Fibroblast of skin of scalp (primary cell): ENCODE results near the gene UQCR11. TPM values are rescaled to one million over a fixed set of nuclear protein-coding genes. Genes with fewer than 3 reads are reported as not detected.
"Not testable (repeated sequence)": the region's sequence is repeated elsewhere in the genome, so short reads cannot be mapped to it uniquely, and the experiment has no call there.

ENCODE experiments used
- DNase-seq: peaks from one replicate; pipeline ENCODE4 v3.0.0-alpha.2; 2013
- polyA plus RNA-seq, 2 experiments: library from polyadenylated mRNA; unstranded; fragments of 120-200 nt; gene quantifications; one replicate each; pipeline ENCODE4 v1.2.1, GENCODE V29; 2013; ENCODE audit not compliant: insufficient read length in 2 of 2

Gene UQCR11
- polyA plus RNA-seq (2013, experiment 1 of 2; ENCODE audit: insufficient read length), result 138 TPM
- polyA plus RNA-seq (2013, experiment 2 of 2; ENCODE audit: insufficient read length), result 122 TPM

DNA sequence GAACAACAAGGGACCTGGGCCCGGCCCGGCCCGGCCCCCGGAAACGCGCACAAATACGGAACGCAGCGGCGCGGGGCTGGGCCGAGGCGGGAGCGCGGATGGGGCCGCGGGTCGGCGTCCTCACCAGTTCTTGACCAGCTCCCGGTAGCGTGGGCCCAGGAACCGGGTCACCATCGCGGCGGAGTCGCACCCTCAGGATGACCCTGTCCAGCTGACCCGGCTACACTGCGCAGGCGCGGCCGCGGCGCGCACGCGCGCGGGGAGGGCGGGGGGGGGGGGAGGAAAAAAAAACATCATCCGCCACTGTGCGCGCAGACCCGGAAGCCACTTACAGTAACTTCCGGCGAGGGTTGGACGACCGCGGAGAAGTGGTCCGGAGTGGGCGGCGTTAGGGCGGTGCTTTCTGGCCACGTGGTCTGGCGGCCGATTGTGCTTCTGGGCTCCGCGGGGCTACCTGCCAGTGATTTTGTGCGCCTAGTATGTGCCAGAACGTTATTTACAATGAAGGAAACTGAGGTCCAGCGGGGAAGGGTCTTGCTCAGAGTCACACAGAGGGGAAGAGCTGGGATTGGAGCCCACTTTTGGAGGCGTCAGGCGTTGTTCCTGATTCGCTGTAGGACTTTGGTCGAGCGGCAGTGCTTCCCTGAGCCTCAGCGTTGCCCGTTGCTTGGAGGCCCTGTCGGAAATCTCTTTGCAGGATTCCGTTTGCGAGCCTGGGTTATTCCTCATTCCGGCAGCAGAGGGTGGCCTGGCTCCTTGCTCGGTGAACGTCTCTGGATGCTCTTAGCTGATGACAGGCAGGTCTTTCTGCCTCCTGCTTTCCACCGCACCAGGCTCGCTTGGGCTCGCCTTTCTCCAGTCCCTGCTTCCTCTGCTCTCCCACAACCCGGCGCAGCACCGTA, at the start of gene UQCR11:
Gene UQCR11, minus strand, starts transcription at position 227 of the 902 bp plus-strand sequence. Its CDS starts 53 bp downstream, at position 174.
- DNase-seq, result peak; percentile 96

DNA sequence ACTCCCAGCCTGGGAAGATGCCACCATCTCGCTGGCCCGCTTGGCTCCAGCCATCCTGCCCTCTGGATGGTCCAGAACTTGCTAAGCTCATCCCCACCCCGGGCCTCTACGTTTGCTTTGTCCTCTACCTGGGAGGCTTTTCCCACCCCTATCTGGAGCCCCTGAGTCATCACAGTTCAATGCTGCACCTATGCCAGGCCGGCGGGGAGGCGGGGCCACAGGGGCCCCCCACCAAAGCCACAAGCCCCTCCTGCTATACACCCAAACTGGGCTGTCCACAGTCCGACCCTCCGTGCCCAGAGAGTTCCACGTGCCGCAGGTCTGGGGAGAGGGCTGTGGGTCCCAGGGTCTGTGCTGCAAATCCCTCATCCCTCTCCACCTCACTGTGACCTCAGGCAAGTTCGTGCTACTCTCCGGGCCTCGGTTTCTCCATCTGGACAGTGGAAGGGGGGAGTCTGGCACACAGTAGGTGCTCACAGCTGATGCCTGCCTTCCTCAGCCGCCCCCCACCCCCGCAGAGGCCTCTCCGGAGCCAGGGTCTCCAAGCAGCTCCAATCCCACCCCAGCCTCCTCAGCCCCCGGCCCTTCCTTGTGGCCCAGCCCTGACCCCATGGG, 49.0 kb upstream of the UQCR11 start:
- no peak for DNase-seq

DNA sequence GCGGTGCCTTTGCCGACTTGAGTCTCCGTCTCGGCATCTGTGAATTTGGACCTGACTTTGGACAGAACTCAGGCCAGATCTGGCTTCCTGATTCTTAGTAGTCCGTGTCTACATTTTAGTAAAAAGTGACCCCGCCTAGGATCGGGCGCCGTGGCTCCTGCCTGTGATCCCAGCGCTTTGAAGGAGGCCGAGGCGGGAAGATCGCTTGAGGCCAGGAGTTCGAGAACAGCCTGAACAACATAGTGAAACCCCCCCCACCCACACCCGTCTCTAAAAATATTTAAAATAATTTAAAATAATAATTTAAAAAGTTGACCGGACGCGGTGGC, 48.0 kb upstream of the UQCR11 start:
- DNase-seq, result no peak

DNA sequence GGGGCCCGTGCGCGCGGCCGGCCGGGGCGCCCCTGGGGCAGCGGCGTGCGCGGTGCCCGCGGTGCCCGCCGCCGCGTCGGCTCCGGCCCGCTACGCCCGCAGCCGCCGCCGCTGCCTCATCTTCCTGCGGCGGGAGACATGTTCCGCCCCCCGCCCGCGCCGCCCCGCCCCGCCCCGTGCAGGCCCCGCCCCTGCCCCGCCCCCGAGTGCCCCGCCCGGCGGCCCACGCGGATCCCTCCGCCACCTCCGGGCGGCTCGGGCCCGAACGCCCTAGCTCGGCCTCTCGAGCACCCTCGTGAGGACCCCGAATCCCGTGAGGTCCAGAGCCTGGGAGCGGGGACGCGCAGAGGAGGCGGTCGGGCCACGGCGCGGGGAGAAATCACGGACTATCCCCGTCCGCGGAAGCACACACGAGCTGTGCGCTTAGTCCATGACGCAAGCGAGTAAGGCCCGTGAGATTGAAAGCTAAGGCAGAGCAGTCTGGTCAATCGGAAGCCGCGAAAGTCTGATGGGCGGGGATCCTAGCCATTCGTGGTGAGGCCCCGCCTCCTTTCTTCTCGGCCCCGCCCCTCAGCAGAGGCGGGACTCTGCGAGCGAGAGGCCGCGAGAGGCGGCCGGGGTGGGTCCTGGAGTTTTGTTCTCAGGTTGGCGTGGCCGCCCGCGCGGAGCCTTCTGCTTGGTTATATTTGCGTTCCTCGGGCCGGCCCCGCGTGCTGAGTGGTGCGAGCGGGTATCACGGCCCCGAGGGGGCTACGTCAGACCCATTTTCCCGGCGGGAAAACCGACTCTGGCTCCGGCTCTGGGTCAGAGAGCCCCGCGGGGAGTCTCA, 47.4 kb upstream of the UQCR11 start, which contains the start of gene TCF3:
Gene TCF3, minus strand, starts transcription at position 145 of the 829 bp plus-strand sequence. CDS start 2,367 bp downstream, outside the sequence.
- peak; percentile 99 for DNase-seq

DNA sequence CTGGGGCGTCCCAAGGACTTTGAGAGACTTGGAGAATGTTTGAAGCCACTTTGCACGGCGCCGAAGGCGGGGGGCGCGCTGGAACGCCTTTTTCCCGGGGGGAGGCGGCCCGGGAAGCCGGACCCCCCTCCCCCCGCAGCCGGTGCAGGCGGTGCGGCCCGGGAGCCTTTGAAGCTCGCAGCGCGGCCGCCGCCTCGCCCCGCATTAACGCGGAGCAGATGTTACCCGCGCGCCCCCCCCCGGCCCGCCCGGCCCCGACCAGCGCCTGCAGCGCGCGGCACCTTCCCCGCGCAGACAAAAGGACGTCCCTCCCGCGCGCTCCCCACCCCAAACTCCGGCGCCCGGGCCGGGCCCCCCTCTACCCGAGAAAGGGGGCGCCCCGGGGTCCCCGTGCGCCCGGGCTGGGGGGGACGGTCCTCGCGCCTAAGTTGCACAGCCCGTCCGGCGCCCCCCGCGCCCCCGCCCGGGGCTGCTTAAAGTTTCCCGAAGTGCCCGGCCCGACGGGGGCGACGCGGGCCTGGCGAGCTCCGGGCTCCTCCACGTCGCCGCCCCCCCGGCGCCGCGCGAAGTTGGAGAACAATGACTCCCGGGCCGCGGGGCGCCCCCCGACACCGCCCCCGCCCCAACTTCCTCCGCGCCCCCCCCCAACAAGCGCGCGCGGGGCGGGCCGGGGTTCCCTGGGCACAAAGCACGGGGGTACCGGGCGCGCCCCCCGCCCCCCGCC, 46.5 kb upstream of the UQCR11 start:
- DNase-seq, result peak; percentile 36

DNA sequence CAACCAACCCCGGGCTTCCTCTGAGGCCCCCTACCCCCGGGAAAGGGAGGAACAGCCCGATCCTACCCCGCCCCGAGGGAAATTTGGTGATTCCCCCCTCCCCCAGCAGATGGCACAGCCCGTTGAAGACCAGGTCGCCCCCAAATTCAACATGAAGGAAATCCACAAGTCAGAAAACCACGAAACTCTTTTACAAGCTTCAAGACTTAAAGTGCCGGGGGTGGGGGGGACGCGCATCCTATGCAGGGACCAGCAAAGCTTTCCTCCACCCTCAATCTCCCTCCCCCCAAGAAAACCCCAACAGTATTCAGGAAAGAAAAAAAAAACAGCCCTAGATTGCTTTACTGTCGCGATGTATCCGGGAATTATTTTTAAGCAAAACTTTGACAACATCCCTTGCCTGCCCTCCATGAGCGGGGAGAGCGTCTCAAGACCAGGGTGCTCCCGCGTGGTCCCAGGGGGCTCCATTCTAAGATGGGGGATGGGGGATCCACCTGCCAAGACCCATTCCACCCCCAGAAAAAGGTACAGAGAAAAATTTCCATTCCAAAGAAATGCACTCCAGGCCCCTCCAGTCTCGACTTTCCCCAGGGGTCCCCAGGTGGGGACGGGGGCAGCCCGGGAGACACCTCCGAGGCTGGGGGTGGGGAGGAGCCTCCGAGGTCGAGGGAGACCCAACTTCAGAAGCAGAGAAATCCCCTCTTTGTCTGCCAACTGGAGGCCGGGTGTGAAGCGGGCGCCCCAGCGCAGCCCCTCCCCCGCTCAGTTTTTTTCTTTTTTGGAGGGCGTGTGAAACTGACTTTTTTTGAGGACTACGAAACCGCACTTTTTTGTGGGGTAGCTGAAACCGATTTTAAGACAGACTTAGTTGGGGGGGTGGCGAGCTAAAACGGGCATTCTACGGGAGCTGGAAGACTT, 45.6 kb upstream of the UQCR11 start:
- peak; percentile 22 for DNase-seq

DNA sequence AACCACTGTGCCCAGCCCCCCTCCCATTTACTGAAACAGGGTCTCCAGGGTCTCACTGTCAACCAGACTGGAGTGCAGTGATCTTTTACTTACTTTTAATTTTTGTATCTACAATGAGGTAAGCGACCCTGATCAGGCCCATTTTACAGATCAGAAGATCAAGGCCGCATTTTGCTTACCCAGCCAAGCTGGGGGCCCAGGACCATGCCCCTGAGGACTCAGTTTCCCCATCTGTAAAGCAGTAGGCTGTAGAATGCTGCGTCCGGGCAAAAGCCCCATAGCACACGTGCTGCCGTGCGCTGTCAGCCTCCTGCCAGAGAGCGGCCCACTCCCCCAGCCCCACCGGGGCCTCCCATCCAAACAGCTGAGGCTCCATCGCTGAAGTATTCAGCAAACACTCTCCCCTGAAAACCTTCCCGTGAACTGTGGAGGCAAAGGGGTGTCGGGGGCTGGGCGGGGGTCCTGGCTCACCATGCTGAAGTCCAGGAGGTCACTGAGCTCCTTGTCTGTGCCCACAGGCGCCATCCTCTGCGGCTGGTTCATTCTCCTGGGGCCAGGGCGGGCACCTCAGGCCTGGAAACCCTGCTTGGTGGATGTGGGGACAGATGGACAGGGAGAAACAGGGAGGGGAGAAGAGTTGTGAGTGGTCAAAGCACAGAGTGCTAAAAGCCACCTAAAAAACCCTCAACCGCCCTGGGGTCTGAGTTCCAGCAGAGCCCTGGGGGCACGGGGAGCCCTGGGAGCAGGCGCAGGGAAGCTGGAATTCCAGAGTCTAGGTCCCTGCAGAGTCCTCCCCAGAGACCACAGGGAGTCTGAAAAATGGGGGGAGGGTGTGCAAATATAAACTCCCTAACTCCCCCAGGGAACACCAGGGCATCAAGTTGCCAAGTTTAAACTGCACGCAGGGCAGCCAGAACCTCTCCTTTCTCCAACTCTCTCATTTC, 44.7 kb upstream of the UQCR11 start:
- peak; percentile 75 for DNase-seq

DNA sequence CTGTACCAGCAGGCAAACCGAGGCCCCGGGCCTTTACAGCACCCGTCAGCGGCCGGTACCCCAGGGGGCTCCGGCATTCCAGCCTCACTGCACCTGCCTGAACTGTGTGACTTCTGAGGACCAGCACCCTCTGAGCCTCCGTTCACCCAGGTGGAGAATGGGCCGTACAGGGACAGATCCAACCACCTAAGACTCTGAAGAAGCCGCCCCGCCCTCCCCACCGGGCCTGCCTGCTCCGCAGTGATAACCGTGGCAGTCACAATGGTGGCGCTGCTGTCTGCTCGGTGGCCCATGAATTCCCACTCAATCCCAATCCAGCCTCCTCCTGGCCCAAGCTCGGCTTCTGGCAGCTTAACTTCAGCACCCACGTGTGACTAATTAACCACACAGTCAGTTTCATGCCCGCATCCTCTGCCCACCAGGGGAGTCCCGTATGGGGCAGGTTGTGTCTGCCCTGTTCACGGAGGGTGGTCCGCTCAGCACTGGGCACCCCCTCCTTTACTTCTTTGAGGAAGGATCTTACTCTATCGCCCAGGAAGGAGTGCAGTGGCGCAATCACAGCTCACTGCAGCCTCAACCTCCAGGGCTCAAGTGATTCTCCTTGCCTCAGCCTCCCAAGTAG, 43.8 kb upstream of the UQCR11 start:
- no peak for DNase-seq

DNA sequence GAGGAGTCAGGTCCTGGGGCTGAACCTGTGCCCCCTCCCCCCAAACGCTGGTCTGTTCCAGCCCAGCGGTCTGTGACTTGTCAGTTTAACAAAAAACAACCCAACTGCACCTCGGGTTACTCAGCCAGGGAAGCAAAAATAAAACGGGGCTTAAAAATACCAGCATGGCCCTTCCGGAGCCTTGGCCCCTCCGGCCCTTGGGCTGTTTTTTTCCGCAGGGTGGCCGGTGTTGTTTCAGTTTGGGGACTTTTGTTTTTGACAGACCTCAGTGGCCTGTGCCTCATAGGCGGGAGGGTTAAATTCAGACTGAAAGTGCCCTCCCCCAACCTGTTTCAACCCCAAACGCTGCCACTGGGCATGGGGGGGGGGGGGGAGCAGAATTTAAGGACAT, 43.2 kb upstream of the UQCR11 start:
- no peak for DNase-seq

DNA sequence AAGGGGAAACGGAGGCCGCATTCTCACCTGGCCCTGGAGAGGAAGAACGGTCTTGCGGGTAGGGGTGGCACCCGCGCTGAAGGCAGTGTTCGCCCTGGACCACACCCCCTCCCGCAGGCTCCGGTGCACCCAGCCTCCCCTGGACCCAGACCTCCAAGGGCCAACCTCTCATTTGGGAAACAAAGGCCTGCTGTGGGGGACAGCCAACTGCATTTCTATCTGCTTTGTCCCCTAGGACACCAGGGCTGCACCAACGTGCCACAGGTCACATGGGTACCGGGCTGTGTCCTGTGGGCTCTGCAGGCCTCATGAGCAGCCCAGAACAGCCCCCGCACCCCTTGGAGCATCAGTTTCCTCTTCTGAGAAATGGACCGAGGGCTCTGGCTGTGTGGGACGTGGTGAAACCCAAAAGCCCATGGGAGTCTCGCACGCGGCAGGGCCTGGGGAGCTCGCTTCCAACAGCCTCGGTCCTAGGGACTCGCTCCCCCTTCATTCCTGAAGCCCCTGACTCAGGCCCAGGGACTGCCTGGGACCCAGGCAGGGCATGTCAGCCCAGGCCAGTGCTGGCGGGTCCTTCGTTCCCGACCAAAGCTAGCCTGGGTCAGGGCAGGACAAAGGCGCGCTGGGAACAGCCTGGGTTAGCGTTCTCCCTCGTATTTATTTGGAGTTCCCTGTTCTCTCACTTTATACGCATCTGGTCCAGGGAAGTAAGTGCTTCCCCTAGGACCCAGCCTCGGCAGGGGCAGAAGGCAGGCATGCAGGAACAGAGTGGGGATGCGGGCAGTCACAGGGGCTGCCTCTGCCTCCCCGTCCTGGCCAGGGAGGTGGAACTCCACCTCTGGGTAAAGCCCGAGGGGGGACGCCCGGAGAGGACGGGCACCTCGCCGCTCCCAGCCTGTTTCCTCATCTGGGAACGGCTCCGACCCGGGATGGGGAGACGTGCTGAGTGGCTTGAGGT, 42.5 kb upstream of the UQCR11 start:
- no peak for DNase-seq

DNA sequence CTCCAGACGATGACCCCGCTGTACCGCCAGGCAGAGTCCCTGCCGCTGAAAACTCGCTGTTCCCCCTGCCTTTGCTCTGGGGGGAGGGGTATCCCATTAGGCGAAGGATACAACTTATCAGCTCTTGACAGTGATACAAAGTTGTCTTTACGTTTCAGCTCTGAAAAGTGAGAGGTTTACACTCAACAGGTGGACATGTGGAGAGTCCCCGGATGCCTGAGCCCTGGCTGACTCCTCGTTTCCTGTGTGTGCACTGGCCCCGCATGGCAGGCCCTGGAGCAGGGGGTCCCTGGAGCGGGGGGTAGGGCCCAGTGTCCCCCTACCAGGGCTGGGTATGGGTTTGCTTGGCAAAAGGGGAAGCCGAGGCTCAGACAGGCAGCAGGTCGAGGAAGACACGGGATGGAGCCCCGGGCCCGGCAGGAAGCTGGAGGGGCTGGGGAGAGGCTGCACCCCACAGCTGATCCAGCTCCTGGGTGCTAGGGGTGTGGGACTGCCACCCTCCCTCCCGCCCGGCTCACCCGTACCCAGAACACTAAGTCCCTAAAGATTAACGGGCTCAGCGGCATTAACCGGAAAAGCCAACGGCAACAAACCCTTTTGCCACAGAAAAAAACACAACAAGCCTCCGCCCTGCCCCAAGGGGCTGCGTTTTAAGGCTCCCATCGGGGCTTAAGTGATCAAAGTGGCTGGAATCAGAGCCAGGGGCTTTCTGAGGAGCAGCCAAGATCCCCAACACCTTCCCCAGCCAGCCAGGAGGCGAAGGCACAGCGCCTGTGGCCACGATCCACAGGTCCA, 41.6 kb upstream of the UQCR11 start:
- no peak for DNase-seq

DNA sequence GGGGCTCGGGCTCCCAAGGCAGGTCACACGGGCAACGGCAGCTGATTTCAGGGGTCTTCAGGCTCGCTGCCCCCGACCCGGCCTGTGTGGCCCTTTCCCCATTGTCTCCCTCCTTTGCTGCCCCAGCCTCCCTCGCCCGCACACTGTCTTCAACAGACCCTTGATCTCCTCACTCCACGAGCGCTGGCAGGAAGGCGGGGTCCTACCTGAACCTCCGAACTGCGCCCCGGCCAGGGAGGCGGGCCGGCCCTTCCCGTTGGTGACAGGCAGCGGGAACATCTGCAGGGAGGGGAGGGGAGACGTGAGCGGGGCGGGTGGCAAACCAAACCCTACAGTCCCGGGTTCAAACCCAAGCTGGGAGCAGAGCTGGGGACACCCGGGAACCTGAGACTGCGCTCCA, 40.9 kb upstream of the UQCR11 start:
- no peak for DNase-seq

DNA sequence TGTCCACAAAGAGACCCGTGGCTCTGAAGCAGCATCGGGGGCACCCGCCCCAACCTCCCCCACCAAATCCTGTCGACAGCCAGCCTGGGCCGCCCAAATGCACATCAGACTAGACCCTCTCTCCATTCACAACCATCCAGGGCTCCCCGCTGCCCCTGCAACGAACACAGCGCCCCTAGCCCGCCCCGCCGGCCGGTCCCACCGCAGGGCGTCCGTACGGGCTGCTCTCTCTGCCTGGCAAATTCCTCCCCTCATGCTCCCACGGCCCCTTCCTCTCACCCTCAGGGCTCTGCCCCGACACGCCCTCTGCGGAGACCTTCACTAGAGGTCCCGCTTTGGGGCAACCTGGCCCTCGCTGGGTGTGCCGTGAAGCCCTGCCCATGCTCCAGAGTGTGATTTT, 40.0 kb upstream of the UQCR11 start:
- DNase-seq, result no peak

DNA sequence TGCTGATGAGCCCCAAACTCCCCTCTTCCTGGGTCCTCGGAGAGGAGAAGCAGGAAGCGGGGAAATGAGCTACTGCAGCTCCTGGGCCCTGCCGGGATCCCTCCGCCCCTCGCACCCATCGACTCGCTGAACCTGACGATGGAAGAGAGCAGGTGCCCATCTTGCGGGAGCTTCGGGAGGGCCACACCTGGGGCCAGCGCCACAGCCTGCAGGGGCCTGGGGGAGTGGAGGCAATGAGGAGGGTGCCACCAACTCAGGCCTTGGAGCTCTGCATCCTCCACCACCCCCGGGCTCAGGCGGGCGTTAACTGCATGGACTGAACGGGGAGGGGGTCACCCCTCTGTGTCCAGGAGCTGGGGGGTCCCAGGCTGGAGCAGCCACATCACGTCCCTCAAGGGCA, 38.8 kb upstream of the UQCR11 start:
- no peak for DNase-seq

DNA sequence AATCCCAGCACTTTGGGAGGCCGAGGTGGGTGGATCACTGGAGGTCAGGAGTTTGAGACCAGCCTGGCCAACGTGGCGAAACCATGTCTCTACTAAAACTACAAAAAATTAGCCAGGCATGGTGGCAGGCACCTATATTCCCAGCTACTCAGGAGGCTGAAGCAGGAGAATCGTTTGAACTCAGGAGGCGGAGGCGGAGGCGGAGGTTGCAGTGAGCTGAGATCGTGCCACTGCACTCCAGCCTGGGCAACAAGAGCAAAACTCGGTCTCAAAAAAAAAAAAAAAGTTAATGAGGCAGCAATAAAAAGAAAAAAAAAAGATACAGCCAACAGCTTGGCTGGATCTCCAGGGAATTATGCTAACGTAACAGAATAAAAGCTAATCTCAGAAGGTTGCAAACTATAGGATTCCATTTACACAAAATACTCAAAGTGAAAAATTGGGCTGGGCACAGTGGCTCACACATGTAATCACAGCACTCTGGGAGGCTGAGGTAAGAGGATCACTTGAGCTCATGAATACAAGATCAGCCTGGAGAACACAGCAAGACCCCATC, 35.7 kb upstream of the UQCR11 start:
- DNase-seq, result not testable (repeated sequence)

DNA sequence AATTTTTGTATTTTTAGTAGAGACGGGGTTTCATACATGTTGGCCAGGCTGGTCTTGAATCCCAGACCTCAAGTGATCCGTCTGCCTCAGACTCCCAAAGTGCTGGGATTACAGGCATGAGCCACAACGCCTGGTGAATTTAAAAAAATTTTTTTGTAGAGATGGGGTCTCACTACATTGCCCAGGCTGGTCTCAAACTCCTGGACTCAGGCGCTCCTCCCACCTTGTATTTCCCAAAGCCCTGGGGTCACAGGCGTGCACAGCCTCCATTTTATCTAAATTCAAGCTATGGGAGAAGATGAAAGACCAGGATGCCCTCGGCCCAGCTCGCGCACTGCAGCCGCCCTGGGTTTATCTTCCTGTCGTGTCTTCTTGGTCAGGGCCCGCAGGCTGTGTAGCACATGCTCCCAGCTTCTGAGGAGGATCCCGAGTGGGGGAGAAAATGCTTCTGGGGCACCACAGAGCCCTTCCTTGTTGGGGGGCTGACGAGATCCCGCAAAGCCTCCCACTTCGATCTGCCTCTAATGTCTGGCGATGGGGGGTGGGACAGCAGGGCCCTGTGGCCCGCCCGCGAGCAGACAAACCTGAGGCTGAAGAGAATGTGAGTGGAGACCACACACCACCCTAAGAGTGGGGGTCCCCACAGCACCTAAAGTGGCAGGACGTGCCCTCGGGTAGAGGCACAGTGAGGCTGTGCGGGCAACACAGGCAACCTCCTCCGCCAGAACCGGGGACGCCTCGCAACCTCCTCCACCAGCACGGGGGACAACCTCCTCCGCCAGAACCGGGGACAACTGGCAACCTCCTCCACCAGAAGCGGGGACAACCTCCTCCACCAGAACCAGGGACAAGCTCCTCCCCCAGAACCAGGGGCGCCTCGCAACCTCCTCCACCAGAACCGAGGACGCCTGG, 31.3 kb upstream of the UQCR11 start:
- no peak for DNase-seq
